22Rv1 (cell line): ENCODE data around the gene SLC35B2.

Experiments
- CTCF ChIP-seq: fragments of 450-650 bp; IDR thresholded peaks from 2 replicates; pipeline ENCODE4 v1.5.1; 2017; ENCODE audit warnings: mild to moderate bottlenecking
- ZFX ChIP-seq: fragments of 450-650 bp; IDR thresholded peaks from 2 replicates; pipeline ENCODE4 v1.6.1; 2017; ENCODE audit warnings: antibody characterized with exemption, borderline replicate concordance

- TF ChIP-seq CTCF = no peak
- TF ChIP-seq ZFX = no peak
Measured at GRCh38 chr6:44255871-44256774, 1.2 kb downstream of the SLC35B2 start.
